ENCODE results near the gene PIK3AP1. TPM values are rescaled to one million over a fixed set of nuclear protein-coding genes. Genes with fewer than 3 reads are reported as not detected.

The PIK3AP1 gene
- total RNA-seq (1 to 10 TPM; 4.3 to 8.7 TPM), polyA plus RNA-seq (ENCODE audit: insufficient read length in 2 of 2) (1 to 10 TPM; 2.1 to 3.9 TPM)
- long read RNA-seq, donor 1, full-length matches to known transcripts = 1 of 1 reads
- long read RNA-seq, donor 1, partial matches to known transcripts = 0 of 1 reads
- long read RNA-seq, donor 1, other reads (novel, unspliced or antisense) = 0 of 1 reads
- long read RNA-seq, donor 2, partial matches to known transcripts = 2,911 of 2,911 reads
- long read RNA-seq, donor 2, other reads (novel, unspliced or antisense) = 0 of 2,911 reads
- long read RNA-seq, donor 3 = 0 reads
- long read RNA-seq, donor 4, partial matches to known transcripts = 28,132 of 28,132 reads
- long read RNA-seq, donor 4, other reads (novel, unspliced or antisense) = 0 of 28,132 reads

- Histone ChIP-seq H3K27ac (ENCODE audit: low read depth, low read length) (no peak within 1 kb of the TSS), H3K9me3 (ENCODE audit: control insufficient read depth, insufficient read depth, low read length) (no peaks in the 10 kb centered on the region), H3K4me3 (ENCODE audit: low read depth, low read length) (peak within 1 kb of the TSS; percentile 34), H3K36me3 (ENCODE audit: control insufficient read depth, insufficient read depth, low read length) (no peaks in the 10 kb centered on the region), H3K27me3 (ENCODE audit: control insufficient read depth, insufficient read depth, low read length) (peaks cover 16% of the 10 kb centered on the region), H3K4me1 (ENCODE audit: control insufficient read depth, insufficient read depth, low read length) (peaks cover 12% of the 10 kb centered on the region)
- WGBS (ENCODE audit: insufficient coverage) = 3% methylated on average over 47 of the region's 52 CpGs
- DNase-seq (ENCODE audit: low read depth in 4 of 6, low spot score in 6 of 6) = peak in 2 of 6 donors; percentile 44 to 63
Observed at GRCh38 chr10:96720422-96721206, at the start of gene PIK3AP1. Gene PIK3AP1, minus strand, starts transcription at chr10:96720514. Its CDS starts 120 bp downstream, at chr10:96720394.

GRCh38 chr10:96768136-96768535, 47.8 kb upstream of the PIK3AP1 start:
- no peak overlapping the region for H3K4me3 ChIP-seq (ENCODE audit: low read depth, low read length)
- no peaks in the 10 kb centered on the region for H3K27me3 ChIP-seq (ENCODE audit: control insufficient read depth, insufficient read depth, low read length)
- no peaks in the 10 kb centered on the region for H3K9me3 ChIP-seq (ENCODE audit: control insufficient read depth, insufficient read depth, low read length)
- DNase-seq (ENCODE audit: low read depth in 4 of 6, low spot score in 6 of 6) = no peak
- H3K4me1 ChIP-seq (ENCODE audit: control insufficient read depth, insufficient read depth, low read length) = peaks cover 18% of the 10 kb centered on the region
- 93% methylated on average over 7 of the region's 11 CpGs for WGBS (ENCODE audit: insufficient coverage)
- no peak overlapping the region for H3K27ac ChIP-seq (ENCODE audit: low read depth, low read length)
- no peaks in the 10 kb centered on the region for H3K36me3 ChIP-seq (ENCODE audit: control insufficient read depth, insufficient read depth, low read length)

DNA sequence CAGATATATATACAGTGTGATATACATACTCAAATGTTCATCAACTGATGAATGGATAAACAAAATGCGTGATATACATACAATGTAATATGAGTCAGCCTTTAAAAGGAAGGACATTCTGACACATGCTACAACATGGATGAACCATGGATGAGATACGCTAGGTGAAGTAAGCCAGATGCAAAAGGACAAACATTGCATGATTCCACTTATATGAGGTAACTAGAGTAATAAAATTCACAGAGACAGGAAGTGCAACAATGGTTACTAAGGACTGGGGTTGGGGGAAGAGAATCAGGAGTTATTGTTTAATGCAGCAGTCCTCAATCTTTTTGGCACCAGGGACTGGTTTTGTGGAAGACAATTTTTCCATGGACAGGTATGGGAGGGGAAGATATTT, 47.3 kb upstream of the PIK3AP1 start:
- DNase-seq (ENCODE audit: low read depth in 4 of 6, low spot score in 6 of 6) = no peak
- no CpG with 5 or more reads among the region's 2 CpGs for WGBS (ENCODE audit: insufficient coverage)
- H3K9me3 ChIP-seq (ENCODE audit: control insufficient read depth, insufficient read depth, low read length) = no peaks in the 10 kb centered on the region
- H3K27me3 ChIP-seq (ENCODE audit: control insufficient read depth, insufficient read depth, low read length) = no peaks in the 10 kb centered on the region
- H3K4me3 ChIP-seq (ENCODE audit: low read depth, low read length) = no peak overlapping the region
- H3K27ac ChIP-seq (ENCODE audit: low read depth, low read length) = no peak overlapping the region
- no peaks in the 10 kb centered on the region for H3K36me3 ChIP-seq (ENCODE audit: control insufficient read depth, insufficient read depth, low read length)
- peaks cover 18% of the 10 kb centered on the region for H3K4me1 ChIP-seq (ENCODE audit: control insufficient read depth, insufficient read depth, low read length)

DNA sequence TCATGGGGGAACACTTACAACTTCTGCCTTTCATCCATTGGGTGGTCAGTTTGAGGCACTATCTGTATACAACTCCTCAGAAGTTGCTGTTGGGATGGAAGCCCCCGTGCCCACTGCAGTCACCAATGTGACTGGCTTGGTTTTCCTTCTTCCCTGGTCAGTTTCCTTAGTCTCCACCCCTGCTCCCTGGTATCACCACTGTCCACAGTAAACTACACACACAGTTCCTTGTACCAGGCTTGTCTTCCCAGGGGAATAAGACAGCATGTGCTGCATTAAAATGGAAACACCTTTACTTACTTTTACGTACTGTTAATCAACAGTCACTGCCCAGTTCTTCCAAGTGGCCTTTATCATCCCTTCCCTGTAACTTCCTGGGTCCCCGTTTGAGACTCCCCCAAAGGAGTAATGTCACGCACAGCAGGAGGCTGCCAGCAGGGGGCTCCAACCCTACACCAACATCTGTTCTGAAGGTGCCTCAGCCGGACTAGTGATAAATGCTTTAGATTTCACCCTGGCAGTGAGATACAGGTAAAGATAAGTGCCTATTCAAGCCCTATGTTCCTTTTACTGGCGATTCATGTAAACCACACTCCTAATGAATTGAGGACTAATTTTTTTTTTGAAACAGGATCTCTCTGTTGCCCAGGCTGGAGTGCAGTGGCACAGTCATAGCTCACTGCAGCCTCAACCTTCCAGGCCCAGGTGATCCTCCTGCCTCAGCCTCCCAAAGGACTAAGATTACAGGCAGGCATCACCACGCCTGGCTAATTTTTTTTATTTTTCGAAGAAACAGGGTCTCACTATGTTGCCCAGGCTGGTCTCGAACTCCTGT, 45.3 kb upstream of the PIK3AP1 start:
- WGBS (ENCODE audit: insufficient coverage) = 89% methylated on average over 6 of the region's 9 CpGs
- peak in 4 of 6 donors; percentile 7 to 49 (median 25) for DNase-seq (ENCODE audit: low read depth in 4 of 6, low spot score in 6 of 6)
- no peaks in the 10 kb centered on the region for H3K9me3 ChIP-seq (ENCODE audit: control insufficient read depth, insufficient read depth, low read length)
- H3K27me3 ChIP-seq (ENCODE audit: control insufficient read depth, insufficient read depth, low read length) = no peaks in the 10 kb centered on the region
- no peaks in the 10 kb centered on the region for H3K36me3 ChIP-seq (ENCODE audit: control insufficient read depth, insufficient read depth, low read length)
- peaks cover 18% of the 10 kb centered on the region for H3K4me1 ChIP-seq (ENCODE audit: control insufficient read depth, insufficient read depth, low read length)
- H3K4me3 ChIP-seq (ENCODE audit: low read depth, low read length) = no peak overlapping the region
- no peak overlapping the region for H3K27ac ChIP-seq (ENCODE audit: low read depth, low read length)

DNA sequence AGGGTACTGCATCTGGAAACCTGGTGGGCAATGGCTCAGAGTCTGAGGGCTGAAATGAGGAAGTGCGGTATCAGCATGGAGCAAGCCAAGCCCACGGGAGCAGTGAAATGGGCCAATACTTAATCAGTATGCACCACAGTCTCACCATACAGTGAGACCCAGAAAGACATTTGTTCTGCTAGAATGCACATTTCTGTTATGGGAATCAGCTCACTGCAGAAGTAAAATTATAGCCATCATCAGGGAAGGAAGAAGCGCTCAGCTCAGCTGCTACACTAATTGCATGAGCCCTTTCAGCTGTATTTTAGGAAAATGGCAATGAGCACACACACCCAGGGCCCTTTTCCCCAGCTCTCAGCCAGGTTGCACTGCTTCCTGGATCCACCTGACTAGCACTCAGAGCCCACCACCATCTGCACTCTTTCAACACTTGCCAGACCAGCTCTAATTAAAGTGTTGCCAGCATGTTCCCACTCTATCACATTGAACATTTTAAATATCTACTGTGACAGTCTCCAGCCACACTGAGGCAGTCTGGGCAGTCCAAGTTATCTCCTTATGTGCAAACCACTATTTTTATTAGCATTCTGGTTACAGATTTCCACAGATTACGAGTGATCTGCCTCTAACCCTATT, 44.2 kb upstream of the PIK3AP1 start:
- Histone ChIP-seq H3K27ac (ENCODE audit: low read depth, low read length) (no peak overlapping the region), H3K36me3 (ENCODE audit: control insufficient read depth, insufficient read depth, low read length) (no peaks in the 10 kb centered on the region), H3K9me3 (ENCODE audit: control insufficient read depth, insufficient read depth, low read length) (no peaks in the 10 kb centered on the region), H3K4me3 (ENCODE audit: low read depth, low read length) (no peak overlapping the region), H3K4me1 (ENCODE audit: control insufficient read depth, insufficient read depth, low read length) (peaks cover 18% of the 10 kb centered on the region), H3K27me3 (ENCODE audit: control insufficient read depth, insufficient read depth, low read length) (no peaks in the 10 kb centered on the region)
- 60% methylated on average over 2 of the region's 4 CpGs for WGBS (ENCODE audit: insufficient coverage)
- DNase-seq (ENCODE audit: low read depth in 4 of 6, low spot score in 6 of 6) = peak in 4 of 6 donors; percentile 33 to 94 (median 50)

DNA sequence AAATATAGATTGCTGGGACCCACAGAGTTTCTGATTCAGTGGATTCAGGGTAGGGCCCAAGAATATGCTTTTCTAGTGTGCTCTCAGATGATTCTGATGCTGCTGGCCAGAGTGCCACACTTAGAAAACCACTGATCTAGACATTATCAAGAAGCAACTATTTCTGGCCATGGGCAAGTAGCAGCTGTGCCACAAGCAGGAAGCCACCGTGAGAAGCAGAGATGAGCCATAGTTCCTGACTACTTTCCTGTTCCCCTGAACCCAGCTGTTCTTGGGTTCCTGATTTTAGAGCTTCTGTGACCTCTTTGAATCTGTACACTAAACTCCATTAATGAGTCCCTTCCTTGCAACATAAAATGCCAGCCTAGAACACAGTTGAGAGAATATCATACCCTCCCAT, 38.1 kb upstream of the PIK3AP1 start:
- H3K36me3 ChIP-seq (ENCODE audit: control insufficient read depth, insufficient read depth, low read length) = no peaks in the 10 kb centered on the region
- no peak overlapping the region for H3K4me3 ChIP-seq (ENCODE audit: low read depth, low read length)
- WGBS (ENCODE audit: insufficient coverage) = 100% methylated on average over 1 of the region's 1 CpG
- no peak for DNase-seq (ENCODE audit: low read depth in 4 of 6, low spot score in 6 of 6)
- H3K27ac ChIP-seq (ENCODE audit: low read depth, low read length) = no peak overlapping the region
- no peaks in the 10 kb centered on the region for H3K27me3 ChIP-seq (ENCODE audit: control insufficient read depth, insufficient read depth, low read length)
- no peaks in the 10 kb centered on the region for H3K4me1 ChIP-seq (ENCODE audit: control insufficient read depth, insufficient read depth, low read length)
- H3K9me3 ChIP-seq (ENCODE audit: control insufficient read depth, insufficient read depth, low read length) = no peaks in the 10 kb centered on the region

- Histone ChIP-seq H3K27ac (ENCODE audit: low read depth, low read length) (no peak overlapping the region), H3K36me3 (ENCODE audit: control insufficient read depth, insufficient read depth, low read length) (no peaks in the 10 kb centered on the region), H3K4me3 (ENCODE audit: low read depth, low read length) (no peak overlapping the region), H3K27me3 (ENCODE audit: control insufficient read depth, insufficient read depth, low read length) (no peaks in the 10 kb centered on the region), H3K9me3 (ENCODE audit: control insufficient read depth, insufficient read depth, low read length) (no peaks in the 10 kb centered on the region), H3K4me1 (ENCODE audit: control insufficient read depth, insufficient read depth, low read length) (no peaks in the 10 kb centered on the region)
- no peak for DNase-seq (ENCODE audit: low read depth in 4 of 6, low spot score in 6 of 6)
- WGBS (ENCODE audit: insufficient coverage) = no CpG with 5 or more reads among the region's 5 CpGs
Observed at GRCh38 chr10:96756111-96756903, 36.0 kb upstream of the PIK3AP1 start.

- DNase-seq (ENCODE audit: low read depth in 4 of 6, low spot score in 6 of 6) = no peak
- H3K9me3 ChIP-seq (ENCODE audit: control insufficient read depth, insufficient read depth, low read length) = no peaks in the 10 kb centered on the region
- WGBS (ENCODE audit: insufficient coverage) = no CpG with 5 or more reads among the region's 1 CpG
Observed at GRCh38 chr10:96753956-96754355, 33.6 kb upstream of the PIK3AP1 start.

More at GRCh38 chr10:96753956-96754355, 33.6 kb upstream of the PIK3AP1 start:
- Histone ChIP-seq H3K36me3 (ENCODE audit: control insufficient read depth, insufficient read depth, low read length) (no peaks in the 10 kb centered on the region), H3K4me1 (ENCODE audit: control insufficient read depth, insufficient read depth, low read length) (no peaks in the 10 kb centered on the region), H3K27me3 (ENCODE audit: control insufficient read depth, insufficient read depth, low read length) (no peaks in the 10 kb centered on the region), H3K27ac (ENCODE audit: low read depth, low read length) (no peak overlapping the region), H3K4me3 (ENCODE audit: low read depth, low read length) (no peak overlapping the region)
